NCI-H2081 (cell line): ENCODE data around the gene PPP5C.
A peak's percentile ranks its signal among the peaks of the same experiment; 100 is the strongest.
"Not testable (repeated sequence)": the region's sequence is repeated elsewhere in the genome, so short reads cannot be mapped to it uniquely, and the experiment has no call there.

ENCODE experiments used
- DNase-seq, 2 experiments: peaks; one replicate each; lab custom pipeline; 2025; lab: John Stamatoyannopoulos, UW

Gene PPP5C

DNA sequence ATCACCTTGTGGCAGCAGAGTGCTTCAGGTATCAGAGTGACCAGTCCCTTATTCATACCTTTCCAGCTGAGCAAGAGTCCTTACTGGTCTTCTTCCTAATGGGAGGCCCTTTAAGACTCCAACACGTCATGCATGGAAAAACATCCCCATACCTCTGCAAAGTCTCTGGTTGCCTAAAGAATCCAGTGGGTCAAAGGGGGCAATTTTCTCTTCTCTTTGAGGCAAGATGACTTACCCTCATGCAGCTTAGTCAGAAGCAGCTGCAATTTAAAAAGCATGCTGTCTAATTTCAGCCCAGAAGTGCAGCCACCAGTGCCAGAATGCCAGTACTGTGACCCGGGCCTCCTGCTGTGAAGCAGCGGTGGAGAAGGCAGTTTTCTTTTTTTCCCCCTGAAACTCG is 18.7 kb downstream of the PPP5C start:
- no peak for DNase-seq

DNA sequence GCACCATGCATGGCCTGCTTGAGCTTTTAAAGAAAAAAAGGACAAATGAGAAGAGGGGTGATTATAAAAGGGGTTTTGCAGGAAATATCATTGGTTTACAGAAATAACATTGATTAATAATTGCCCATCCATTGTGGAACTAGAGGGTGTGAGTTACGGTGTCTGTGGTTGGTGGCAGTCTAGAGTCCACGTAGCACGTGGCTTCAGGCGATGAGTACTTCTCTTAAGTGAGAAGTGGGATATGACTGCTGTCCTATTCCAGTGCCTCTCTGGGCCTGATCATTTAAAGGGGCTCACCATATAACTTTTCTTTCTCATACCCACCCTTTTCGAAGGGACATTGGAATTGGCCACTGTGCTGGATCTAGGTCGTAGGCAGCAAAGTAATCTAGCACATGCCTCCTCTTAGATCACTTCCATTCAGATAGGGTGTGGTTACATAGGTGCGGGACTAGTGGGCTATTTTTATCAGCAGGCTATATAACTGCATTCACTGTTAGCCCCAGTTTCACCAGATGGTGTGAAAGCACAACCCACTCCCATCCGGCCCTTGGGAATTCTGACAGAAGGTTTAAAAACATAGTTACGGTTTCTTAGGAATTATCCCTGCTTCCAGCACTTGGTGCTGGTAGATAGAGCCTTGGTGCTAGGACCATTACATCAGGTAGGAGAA is 19.9 kb downstream of the PPP5C start:
- no peak for DNase-seq

DNA sequence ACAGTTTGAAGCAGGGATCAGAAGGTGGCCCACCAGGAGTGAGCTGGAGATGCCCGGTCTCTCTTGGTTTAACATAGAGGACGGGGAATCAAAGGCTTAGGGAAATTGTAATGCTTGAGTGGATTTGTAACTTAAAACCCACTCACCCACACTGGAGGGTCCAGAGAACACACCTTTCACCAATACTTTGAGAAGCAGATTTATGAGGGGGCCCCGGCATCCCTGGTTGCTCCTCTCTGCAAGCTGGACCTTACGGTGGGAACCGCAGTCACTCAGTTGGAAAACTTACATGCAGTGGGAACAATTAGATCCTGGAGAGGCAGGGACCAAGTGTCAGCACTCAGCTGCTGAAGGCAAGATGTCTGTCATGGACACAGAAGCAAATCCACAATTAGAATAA is 20.5 kb downstream of the PPP5C start:
- DNase-seq, result no peak

DNA sequence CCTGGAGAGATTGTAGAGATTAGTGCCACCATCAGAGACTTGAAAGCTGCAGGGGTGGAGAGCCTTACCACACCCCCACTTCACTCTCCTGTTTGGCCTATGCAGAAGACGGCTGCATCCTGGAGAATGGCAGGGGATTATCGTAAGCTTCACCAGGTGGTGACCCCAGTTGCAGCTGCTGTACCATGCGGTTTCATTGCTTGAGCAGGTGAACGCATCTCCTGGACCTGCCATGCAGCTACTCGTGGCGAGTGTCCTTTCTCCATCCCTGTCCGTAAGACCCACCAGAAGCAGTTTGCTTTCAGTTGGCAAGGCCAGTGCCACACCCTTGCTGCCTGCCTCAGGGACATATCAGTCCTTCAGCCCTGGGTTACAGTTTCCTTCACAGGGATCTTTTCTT is 21.2 kb downstream of the PPP5C start:
- no peak for DNase-seq

DNA sequence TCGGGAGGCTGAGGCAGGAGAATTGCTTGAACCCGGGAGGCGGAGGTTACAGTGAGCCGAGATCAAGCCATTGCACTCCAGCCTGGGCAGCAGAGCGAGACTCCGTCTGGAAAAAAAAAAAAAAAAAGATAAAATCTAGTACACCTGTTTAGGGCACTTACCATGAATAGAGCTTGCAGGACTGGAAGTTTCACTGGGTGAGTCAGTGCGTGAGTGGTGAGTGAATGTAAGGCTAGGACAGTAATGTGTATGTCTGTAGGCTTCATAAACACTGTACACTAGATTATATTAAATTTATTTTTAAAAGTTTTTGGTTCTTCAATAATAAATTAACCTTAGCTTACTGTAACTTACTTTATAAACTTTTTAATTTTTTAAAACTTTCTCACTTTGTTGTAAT is 22.9 kb downstream of the PPP5C start:
- DNase-seq, result no peak

DNA sequence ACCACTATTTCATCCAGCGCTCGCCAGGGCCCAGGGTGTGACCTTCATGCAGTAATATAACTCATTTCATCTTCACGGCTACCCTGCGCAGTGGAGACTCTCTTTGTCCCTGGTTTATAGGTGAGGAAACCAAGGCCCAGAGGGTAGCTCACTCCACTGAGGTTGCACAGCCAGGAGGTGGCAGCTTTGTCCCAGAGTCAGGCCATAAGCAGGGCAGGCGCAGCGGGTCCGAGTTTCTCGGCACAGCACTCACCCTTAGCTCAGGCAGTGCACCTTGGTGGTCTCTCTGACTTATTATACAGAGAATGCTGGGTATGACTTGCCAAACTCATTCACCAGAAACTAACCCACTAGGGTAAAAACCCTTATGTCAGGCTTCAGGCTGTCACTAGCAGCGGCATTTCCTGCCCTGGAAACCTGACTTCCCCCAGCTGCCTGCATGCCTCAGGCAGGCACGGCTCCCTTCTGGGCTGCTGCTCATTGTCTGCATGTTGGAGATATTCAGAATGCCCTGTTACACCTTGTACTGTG is 24.5 kb downstream of the PPP5C start:
- DNase-seq, result no peak

DNA sequence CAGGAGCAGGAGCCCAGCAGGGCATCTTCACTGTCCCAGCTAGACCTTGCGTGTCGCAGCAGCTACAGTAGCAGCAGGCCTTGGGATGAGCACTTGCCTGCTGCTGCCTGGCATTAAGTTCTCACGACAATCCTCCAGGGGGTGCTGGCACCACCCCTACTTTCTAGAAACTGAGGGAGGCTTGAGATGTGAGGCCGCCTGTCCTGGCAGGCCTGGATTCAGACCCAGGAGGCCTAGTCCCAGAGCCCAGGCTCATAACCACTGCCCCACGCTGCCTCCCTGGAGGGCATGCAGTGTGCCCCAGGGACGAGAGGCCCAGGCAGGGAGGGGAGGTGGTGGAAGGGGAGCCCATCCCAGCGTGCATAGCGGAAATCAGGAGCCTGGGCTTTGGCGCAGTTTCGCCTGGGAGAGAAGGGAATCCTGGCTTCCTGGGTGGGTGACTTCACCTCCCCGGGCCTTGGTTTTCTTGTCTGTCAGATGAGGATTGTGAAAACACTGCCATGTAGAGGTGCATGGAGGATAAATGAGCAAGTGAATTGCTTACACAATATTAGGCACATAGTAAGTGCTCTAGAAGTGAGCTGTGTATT is 26.1 kb downstream of the PPP5C start:
- peak in 1 of 2 experiments; percentile 47 for DNase-seq

DNA sequence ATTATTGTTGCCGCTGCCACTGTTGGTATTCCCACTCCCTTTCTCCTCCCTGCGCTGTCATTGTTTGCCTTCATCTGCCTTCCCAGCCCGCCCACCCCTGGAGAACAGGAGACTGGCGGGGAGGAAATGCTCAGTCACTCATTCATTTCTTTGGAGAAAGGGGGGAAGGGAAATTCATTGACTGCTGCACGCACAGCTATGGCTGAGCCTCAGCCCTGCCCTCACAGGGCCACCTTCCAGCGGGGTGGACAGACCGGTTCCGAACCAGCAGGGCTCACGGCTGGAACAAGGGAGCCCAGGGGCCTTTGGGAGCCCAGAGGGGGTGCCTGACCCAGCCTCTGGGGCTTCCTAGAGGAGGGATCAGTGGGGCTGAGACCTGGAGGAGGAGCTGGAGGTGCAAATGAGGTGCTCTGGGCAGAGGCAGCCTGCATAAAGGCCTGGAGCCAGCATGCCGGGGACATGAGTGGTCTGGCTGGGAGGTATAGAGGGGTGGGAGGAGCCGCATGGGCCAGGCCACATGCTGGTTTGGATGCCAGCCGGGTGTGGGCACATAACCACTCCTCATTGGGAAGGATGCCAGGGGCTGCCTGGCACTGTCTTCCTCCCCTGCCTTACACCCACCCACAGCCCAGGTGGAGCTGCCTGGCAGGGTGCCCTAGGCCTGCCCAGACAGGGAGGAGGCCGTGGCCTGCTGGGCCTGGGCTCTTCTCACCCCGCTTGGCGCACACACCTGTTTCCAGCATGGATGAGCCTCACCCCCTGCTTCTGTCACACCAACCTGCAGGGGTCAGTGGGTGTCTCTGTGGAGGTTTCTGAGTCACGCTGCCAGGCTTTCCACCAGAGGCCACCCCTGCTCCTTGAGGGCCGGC is 26.8 kb downstream of the PPP5C start:
- DNase-seq, result peak; percentile 96 to 99

DNA sequence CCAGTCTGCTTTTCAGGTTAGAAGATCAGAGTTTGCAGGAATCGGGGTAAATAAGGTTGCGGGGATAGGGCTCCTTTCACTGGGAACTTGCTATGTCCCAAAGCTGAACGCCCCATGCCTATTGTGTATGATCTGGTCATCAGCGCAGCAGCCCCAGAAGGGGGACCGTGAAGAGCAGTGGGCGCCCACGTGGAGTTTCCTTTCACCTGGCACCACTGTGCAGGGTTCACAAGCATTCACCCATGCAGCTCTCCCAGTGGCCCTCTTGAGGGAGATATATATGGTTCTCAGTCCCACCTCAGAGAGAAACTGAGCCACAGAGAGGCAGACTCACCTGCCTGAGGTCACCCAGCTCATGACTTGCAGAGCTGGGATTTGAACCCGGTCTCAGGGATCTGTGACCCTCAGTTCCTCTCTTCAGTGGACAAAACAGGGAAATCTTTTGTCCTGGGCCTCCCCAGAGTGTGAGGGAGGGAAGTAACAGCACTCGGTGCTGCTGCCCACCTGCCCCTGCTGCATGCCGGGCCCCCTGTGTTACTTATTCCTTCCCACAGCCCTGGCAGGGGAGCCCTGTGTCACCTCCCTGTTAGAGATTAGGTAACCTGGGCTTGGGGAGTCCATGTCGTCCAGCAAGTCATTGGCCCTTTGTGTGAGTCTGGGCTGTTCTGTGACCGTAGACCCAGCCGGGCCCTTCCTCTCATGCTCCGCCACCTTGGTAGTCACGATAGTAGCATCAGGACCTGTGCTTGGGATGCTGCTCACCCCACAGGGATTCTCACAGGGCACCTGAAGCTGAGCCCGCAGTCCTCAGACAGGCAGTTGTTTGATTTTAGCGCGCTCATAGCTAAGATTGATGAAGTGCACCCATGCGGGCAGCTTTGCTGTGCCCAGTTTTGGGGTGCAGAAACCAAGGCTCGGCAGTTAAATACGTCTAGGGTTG is 27.9 kb downstream of the PPP5C start:
- DNase-seq, result no peak

DNA sequence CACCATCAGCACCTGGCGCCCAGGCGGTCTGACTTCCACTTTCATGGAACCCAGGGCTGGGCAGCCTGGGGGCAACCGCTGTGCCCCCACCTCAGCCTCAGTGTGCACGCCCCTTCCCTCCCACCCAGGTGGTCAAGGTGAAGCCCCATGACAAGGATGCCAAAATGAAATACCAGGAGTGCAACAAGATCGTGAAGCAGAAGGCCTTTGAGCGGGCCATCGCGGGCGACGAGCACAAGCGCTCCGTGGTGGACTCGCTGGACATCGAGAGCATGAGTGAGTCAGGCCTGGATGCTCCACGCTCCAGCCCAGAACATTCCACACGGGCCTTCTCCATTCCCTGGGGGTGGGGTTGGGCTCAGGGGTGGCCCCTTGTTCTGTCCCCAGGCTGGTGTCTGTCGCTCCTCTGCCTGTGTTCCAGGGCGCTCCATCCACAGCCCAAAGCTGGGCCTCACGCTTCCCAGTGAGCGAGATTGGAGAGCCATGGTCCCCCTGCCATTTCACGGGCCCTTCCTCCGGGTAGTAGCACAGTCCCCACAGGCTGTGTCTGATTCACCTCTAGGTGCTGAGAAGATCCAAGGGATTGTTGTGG is 28.7 kb downstream of the PPP5C start:
- not testable (repeated sequence) for DNase-seq

DNA sequence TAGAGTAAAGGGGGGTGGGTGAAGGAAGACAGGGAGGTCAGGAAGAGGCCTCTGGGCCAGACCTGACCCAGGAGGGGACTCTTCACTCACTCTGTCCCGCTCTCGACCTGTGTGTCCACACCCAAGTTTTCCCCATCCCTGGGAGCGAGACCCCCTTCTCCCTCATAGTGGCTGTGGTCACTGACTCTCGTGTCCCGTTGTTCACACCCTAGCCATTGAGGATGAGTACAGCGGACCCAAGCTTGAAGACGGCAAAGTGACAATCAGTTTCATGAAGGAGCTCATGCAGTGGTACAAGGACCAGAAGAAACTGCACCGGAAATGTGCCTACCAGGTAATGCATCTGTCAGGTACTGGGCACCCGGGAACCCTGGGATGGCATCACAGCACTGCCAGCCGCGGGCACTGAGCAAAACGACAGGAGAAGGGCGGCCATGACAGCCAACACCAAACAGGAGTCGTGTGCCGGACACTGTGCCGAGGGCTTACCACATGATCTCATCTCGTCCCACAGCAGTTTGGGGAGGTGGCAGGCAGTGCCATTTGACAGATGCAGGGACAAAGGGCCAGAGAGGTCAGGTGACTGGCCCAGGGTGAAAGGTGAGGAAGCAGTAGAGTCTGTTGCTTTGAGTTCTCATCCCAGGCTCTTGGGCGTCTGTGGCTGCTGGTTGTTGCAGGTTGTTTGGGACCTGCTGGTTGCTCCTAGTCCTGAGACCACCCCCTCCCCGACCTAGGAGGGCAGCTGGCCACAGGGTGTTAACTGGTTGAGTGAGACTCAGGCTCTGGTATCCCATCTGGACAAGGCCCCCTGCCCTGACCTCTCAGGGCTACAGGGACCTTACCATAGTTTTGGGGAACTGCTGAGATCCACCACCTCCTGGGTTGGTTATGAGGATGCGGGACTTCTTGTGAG is 29.6 kb downstream of the PPP5C start:
- no peak for DNase-seq

DNA sequence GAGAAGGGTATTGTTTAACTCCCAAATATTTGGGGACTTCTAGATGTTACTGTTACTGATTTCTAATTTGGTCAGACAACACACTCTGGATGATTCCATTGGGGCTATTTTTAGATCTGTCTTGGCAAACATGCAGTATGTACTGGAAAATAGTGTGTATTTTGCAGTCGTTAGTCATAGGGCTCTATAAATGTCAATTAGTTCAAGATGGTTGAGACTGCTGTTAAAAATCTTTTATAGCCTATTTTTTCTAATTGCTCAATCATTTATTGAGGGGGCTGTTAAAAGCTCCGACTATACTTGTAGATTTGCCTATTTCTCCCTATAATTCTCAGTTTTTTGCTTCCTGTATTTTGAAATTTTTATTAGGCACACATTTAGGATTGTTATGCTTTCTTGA is 31.4 kb downstream of the PPP5C start:
- DNase-seq, result peak in 1 of 2 experiments; percentile 54

DNA sequence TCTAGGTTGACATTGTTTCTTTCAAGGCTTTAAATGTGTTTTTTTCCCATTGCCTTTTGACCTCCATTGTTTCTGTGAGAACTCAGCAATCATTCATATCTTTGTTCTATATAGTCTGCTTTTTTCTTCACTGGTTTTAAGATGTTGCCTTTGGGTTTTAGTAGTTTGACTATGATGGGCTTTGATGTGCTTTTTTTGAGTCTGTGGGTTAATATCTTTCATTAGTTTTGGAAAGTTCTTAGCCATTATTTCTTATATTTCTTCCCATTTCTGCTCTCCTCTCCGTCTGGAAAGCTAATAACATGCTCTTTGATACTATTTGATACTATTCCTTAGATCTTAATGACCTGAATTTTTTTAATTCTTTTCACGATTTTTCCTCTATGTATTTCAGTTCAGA is 33.8 kb downstream of the PPP5C start:
- no peak for DNase-seq

DNA sequence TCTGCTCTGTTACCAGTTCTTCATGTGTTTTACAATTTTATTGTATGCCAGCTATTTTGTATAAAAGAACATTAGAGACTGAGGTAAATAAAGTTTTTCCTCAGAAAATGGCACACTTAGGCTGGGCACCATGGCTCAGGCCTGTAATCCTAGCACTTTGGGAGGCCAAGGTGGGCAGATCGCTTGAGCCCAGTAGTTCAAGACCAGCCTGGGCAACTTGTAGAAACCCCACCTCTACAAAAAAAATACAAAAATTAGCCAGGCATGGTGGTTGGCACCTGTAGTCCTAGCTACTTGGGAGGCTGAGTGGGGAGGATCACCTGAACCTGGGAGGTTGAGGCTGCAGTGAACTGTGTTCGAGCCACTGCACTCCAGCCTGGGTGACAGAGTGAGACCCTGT is 34.5 kb downstream of the PPP5C start:
- DNase-seq, result no peak

DNA sequence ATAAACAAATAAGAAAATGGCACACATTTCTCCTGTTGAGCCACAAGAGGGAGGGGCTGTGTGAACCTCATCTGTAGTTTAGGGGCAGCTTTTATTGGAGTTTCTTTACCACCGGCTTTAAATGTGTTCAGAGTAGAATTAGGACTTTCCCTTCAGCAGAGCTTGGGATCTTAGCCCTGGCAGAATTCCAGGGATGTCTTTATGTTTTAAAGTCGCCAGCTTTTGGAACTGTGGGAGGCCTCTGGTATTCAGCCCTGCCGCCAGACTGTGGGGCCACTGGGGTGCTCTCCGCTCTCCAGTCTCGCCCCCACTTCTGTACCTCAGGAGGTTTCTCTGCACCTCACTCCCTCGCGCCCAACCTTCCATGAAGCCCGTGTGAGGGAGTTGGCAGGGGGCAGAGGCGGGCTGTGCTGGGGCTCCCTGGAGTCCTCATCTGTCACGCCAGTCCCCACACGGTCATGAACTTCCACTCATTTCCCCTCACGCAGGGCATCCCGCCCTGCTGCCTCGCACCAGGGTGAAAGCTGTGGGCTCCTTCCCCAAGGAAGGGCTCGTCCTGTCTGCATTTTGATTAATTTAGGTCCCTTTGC is 35.0 kb downstream of the PPP5C start:
- no peak for DNase-seq

DNA sequence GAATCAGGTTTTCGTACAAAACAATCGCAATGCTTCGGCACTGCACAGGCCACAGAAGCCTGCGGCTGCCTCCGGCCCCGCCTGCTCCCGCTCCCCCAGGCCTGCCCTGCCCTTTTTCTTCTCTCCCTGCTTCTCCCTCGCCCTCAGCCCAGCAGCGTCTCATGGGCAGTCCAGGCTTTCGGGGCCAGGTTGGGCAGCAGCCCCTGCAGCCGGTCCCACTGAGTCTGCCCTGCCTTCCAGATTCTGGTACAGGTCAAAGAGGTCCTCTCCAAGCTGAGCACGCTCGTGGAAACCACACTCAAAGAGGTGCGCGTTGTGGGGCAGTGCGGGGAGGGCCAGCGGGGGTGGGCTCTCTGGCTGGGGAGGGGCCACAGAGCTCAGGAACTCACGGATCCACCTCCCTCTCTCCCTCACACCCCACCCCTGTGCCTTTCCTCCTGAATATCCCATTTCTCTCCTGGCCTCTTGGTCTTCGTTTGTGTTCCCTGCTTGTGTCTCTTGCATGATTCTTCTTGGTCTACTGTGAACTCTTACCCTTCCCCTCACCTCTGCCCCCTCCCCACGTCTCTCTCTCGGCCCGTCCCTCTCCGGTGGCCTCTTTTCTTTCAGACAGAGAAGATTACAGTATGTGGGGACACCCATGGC is 36.4 kb downstream of the PPP5C start:
- DNase-seq, result no peak

DNA sequence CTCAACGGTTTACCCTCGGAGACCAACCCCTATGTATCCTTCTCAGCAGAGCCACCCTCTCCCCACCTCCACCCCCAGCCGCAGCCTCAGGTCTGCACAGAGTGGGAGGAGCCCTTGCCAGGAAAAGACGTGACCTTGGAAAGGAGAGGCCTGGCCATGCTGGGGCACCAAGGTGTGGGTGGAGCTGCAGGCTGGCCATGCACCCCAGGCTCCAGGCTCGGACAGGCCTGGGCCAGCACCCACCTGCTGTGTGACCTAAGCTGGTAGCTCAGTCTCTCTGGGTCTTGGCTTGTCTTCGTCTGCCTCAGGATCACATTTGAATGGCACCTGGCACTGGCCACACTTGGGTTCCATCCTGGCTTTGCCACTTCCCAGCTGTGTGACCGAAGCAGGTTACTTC is 37.0 kb downstream of the PPP5C start:
- DNase-seq, result no peak

DNA sequence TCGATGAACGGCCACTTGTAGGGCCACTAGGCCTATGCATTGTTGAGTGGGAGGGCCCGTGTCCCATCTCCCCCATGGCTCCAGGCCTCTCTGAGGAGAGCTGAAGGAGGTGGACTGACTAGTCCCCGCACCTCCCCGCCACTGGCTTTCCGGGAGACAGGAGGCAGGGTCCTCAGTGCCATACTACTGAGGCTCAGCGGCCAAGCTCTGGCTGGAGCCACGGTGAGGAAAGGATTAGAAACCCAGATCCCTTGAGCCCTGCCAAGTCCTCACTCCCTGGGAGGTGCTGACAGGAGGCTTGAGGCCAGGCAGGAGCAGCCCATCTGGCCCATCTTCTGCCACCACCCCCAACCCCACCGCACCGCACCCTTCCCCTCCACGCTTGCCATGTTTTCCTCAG is 37.5 kb downstream of the PPP5C start:
- no peak for DNase-seq

DNA sequence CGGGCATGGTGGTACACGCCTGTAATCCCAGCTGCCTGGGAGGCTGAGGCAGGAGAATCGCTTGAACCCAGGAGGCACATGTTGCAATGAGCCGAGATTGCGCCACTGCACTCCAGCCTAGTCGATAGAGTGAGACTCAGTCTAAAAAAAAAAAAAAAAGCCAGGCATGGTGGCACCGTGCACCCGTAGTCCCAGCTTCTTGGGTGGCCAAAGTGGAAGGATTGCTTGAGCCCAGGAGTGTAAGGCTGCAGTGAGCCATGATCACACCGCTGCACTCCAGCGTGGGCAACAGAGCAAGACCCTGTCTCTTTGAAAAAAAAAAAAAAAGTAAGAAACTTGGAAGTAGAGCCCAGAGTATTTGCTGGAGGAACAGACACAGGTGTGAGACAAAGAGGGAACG is 38.7 kb downstream of the PPP5C start:
- DNase-seq, result no peak
